ENCODE data around the gene CALN1. TPM values are rescaled to one million over a fixed set of nuclear protein-coding genes. Genes with fewer than 3 reads are reported as not detected.

Gene CALN1
- polyA plus RNA-seq, 4 donors = 0.46 to 0.90 (median 0.55) TPM

- DNase-seq (ENCODE audit: low read depth in 4 of 4, low spot score in 3 of 4) = no peak
These were observed 136.6 kb downstream of the CALN1 start for GRCh38 chr7:72275382-72276070.

GRCh38 chr7:72272479-72272878, 139.7 kb downstream of the CALN1 start:
- DNase-seq (ENCODE audit: low read depth in 4 of 4, low spot score in 3 of 4) = no peak

- DNase-seq (ENCODE audit: low read depth in 4 of 4, low spot score in 3 of 4) = no peak
These were observed 143.3 kb downstream of the CALN1 start for GRCh38 chr7:72268796-72269195.

- no peak for DNase-seq (ENCODE audit: low read depth in 4 of 4, low spot score in 3 of 4)
These were observed 144.0 kb downstream of the CALN1 start for GRCh38 chr7:72268090-72268489.

GRCh38 chr7:72267291-72267800, 144.8 kb downstream of the CALN1 start:
- DNase-seq (ENCODE audit: low read depth in 4 of 4, low spot score in 3 of 4) = no peak

- no peak for DNase-seq (ENCODE audit: low read depth in 4 of 4, low spot score in 3 of 4)
These were observed 145.4 kb downstream of the CALN1 start for GRCh38 chr7:72266771-72267170.

- DNase-seq (ENCODE audit: low read depth in 4 of 4, low spot score in 3 of 4) = no peak
These were observed 146.8 kb downstream of the CALN1 start for GRCh38 chr7:72265071-72265904.

GRCh38 chr7:72260406-72260805, 151.7 kb downstream of the CALN1 start:
- no peak for DNase-seq (ENCODE audit: low read depth in 4 of 4, low spot score in 3 of 4)

GRCh38 chr7:72258074-72258473, 154.1 kb downstream of the CALN1 start:
- DNase-seq (ENCODE audit: low read depth in 4 of 4, low spot score in 3 of 4) = no peak

GRCh38 chr7:72254455-72254854, 157.7 kb downstream of the CALN1 start:
- DNase-seq (ENCODE audit: low read depth in 4 of 4, low spot score in 3 of 4) = no peak

GRCh38 chr7:72249106-72249505, 163.0 kb downstream of the CALN1 start:
- no peak for DNase-seq (ENCODE audit: low read depth in 4 of 4, low spot score in 3 of 4)

GRCh38 chr7:72244826-72245398, 167.2 kb downstream of the CALN1 start:
- DNase-seq (ENCODE audit: low read depth in 4 of 4, low spot score in 3 of 4) = no peak

- DNase-seq (ENCODE audit: low read depth in 4 of 4, low spot score in 3 of 4) = no peak
These were observed 168.8 kb downstream of the CALN1 start for GRCh38 chr7:72243329-72243728.

- DNase-seq (ENCODE audit: low read depth in 4 of 4, low spot score in 3 of 4) = no peak
These were observed 176.8 kb downstream of the CALN1 start for GRCh38 chr7:72235351-72235750.

- no peak for DNase-seq (ENCODE audit: low read depth in 4 of 4, low spot score in 3 of 4)
These were observed 178.1 kb downstream of the CALN1 start for GRCh38 chr7:72234086-72234485.

GRCh38 chr7:72230281-72230680, 181.9 kb downstream of the CALN1 start:
- DNase-seq (ENCODE audit: low read depth in 4 of 4, low spot score in 3 of 4) = no peak

GRCh38 chr7:72223351-72223750, 188.8 kb downstream of the CALN1 start:
- no peak for DNase-seq (ENCODE audit: low read depth in 4 of 4, low spot score in 3 of 4)

GRCh38 chr7:72222136-72222535, 190.0 kb downstream of the CALN1 start:
- no peak for DNase-seq (ENCODE audit: low read depth in 4 of 4, low spot score in 3 of 4)

GRCh38 chr7:72219500-72219899, 192.6 kb downstream of the CALN1 start:
- no peak for DNase-seq (ENCODE audit: low read depth in 4 of 4, low spot score in 3 of 4)

- DNase-seq (ENCODE audit: low read depth in 4 of 4, low spot score in 3 of 4) = no peak
These were observed 195.0 kb downstream of the CALN1 start for GRCh38 chr7:72217151-72217550.

GRCh38 chr7:72213769-72214168, 198.4 kb downstream of the CALN1 start:
- no peak for DNase-seq (ENCODE audit: low read depth in 4 of 4, low spot score in 3 of 4)
